Activated CD4-positive, alpha-beta T cell treated with anti-CD3 and anti-CD28 coated beads, Interleukin-2, amount 50 U/mL, for 16 hours (primary cell): ENCODE results near the gene BDKRB1.
A peak's percentile ranks its signal among the peaks of the same experiment; 100 is the strongest.

Experiments
- DNase-seq: peaks from one replicate; pipeline ENCODE4 v3.0.0-alpha.2; 2020

Gene BDKRB1

DNA sequence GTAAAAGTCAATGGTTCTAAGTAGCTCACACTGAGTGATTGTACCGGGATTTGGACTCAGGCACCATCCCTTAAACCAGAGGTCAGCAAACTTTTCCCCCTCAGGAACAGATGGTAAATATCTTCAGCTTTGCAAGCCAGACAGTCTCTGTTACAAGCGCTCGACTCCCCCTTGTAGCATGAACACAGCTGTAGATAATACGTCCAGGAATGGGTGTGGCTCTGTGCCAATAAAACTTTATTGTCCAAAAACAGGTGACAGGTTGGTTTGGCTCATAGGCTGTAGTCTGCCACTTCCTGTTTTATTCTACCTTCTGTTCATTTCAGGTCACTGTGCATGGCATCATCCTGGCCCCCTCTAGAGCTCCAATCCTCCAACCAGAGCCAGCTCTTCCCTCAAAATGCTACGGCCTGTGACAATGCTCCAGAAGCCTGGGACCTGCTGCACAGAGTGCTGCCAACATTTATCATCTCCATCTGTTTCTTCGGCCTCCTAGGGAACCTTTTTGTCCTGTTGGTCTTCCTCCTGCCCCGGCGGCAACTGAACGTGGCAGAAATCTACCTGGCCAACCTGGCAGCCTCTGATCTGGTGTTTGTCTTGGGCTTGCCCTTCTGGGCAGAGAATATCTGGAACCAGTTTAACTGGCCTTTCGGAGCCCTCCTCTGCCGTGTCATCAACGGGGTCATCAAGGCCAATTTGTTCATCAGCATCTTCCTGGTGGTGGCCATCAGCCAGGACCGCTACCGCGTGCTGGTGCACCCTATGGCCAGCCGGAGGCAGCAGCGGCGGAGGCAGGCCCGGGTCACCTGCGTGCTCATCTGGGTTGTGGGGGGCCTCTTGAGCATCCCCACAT, 7.6 kb downstream of the BDKRB1 start:
- no peak for DNase-seq

DNA sequence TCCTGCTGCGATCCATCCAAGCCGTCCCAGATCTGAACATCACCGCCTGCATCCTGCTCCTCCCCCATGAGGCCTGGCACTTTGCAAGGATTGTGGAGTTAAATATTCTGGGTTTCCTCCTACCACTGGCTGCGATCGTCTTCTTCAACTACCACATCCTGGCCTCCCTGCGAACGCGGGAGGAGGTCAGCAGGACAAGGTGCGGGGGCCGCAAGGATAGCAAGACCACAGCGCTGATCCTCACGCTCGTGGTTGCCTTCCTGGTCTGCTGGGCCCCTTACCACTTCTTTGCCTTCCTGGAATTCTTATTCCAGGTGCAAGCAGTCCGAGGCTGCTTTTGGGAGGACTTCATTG, 8.2 kb downstream of the BDKRB1 start:
- DNase-seq: no peak

DNA sequence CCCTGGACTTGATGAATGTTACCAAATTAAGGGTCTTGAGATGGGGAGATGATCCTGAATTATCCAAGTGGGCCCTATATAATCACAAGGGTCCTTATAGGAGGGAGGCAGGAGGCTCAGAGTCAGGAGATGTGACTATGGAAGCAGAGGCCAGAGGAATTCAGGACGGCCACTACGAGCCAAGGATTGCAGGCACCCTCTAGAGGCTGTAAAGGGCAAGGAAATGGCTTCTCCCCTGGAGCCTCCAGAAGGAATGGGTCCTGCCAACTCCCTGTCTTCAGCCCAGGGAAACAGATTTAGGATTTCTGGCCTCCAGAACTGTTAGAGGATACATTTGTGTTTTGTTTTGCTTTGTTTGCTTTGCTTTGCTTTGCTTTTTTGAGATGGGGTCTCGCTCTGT, 8.8 kb downstream of the BDKRB1 start:
- DNase-seq: no peak

DNA sequence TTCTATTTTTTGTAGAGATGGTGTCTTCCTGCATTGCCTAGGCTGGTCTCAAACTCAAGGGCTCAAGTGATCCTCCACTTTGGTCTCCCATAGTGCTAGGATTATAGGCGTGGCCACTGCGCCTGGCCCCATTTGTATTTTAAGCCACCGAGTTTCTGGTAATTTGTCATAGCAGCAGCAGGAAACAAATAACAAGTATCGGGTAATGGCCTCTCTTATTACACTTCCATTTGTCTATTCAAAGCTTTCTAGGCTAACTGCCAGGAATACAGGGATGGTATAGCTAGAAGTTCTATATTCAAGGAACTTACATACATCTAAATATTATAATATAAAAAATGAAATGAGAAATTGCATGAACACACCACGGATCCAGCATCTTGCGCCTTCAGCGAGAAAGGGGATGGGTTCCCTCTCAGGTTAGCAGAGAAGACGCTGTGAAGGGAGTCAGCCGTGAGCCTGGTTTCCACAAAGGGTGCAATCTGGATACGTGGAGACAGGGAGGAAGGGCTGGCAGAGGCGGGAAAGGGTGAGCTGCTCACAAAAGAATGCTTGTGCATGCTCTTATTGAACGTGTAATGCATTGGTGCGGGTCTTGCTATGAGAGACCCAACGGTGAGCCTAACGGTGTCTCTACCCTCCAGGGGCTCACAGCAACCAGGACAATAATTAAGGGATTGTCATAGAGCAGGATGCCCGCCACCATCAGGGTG, 9.5 kb downstream of the BDKRB1 start:
- no peak for DNase-seq

DNA sequence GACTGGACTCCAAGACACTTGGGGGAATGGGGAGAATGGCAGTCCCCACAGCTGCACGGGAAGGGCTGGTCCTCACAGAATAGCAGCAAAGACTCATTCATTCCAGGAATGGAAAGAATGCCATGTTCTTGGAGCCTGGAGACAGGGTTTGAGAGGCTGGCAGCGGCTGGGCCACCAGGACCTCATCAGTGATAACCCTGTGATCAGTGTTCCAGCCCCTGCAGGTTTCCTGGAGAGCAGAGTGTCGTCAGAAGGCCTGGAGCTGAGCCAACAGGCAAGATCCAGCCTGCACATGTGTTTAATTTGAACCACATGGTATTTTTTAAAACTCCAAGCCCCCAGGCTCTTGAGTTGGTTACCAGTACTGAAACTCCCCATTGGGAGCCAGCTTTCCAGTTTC, 11.3 kb downstream of the BDKRB1 start:
- DNase-seq: no peak

DNA sequence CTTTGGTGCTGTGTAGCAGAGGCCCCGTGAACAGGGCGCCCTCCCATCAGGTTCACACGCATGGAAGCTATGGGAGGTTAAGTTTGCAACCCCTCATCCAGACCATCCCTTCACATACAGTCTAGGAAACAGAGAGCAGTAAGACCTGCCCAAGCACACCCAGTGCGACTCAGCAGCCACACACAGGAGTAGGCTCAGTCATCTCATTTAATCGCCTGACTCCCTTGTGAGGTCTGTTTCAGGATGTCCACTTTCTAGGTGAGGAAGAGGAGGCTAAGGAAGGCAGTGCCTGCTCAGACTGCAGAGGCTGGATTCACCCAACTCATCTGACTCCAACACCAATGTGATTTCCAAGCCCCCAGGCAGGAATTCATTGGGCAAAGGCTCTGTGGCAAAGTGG, 11.9 kb downstream of the BDKRB1 start:
- DNase-seq: no peak

DNA sequence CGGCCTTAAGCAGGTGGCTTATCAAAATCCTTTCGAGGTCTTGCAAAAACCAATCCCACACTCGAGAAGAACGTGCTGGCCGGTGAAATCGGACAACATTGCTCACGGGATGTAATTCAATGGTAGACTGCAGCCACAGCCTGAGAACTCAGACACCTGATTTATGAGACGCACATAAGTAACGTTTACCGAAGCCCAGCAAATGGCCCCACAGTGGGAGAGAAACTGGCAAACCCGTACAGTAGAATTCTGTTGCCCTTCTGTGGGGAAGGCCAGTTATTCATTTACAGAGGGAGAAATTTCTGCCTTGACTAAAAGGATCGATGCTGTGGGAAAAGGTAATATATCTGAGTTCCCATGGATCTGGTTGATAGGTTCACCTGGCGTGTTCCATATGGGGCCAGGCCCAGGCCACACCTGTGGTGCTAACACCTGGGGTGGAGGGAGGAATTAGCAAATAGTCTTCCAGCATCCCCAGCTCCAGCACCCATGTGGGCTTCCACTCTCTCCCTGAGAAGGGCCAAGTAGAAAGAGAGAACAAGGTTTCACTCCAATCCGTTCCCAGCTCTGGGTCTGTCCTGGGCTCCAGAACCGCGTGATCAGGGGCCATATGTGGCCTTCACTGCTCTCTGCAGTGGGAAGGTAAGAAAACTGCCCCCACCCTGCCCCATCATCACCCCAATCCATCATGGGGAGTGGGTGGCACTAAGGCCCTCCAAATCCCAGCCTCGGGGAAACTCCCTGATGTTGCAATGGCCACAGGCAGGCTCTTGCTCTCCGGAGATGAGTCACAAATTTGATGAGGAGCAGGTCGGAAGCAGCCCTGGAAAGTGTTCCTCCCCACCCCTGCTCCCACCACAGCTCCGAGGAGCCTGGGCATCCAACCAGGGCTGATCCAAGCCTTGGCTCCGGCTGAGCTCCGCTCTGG, 12.7 kb downstream of the BDKRB1 start:
- no peak for DNase-seq

DNA sequence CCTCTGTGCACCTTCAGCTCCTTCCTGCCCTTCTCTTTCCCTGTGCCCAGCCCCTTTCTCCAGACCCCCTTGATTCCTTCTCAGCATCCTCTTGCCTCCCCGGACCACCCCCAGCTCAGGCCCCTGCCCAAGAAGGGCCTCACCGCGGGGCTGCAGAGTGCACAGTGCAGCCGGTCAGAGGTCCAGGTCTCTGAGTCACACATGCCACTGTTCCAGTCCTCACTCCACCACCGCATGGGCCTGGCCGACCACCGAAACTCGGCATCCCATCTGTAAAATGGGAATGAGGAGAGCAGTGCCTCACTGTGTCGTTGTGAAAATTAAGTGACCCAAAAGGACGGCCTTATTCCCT, 13.3 kb downstream of the BDKRB1 start:
- DNase-seq: no peak

DNA sequence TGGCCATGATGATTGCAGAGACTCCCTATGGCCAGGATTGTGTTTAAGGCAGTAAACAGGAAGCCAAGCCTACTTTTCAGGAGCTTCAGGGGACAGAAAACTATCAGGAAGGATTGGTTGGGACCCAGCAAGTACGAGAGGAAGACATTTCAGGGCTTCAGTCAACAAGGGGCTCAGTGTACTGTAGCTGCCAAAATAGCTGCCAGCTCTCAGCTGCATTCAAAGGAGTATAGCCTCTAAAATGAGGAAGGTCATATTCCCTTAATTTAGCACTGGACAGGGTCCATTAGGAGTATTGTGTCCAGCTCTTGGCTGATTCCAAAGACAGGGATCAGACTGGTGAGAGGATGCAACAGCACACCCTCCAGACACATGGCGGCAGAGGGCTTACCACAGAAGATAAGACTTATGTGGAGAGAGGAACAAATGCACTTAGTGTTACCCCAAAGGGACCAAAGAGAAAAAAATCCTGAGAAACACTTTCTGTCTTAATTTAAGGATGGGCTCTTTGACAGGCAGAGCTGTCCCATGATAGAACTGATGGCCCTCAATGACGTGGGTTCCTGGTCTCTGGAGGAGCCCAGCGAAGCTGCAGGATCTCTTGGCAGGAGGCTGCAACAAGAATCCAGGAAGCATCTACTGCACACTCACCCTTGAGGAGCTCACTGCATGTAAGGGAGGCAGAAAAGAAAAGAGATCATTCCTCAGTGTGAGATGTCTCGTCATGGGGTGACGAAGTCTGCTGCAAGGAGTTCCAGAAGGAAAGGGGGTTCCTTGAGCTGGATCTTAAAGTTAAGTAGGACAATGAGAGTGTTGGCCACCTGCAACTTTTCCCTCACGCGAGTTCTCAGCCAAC, 14.8 kb downstream of the BDKRB1 start:
- DNase-seq: no peak

DNA sequence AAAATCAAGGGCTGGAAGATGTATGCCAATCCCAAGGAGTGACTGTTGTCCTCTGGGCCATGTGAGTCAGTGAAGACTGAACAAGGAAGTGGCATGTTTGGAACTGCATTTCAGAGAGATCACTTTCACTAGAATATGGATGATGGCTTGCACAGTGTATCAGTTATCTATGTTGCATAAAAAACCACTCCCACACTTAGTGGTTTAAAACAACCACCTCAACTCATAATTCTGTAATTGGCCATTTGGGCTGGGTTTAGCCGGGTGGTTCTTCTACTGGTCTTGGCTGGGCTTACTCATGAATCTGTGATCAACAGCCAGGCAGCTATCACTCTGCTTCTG, 15.4 kb downstream of the BDKRB1 start:
- no peak for DNase-seq

DNA sequence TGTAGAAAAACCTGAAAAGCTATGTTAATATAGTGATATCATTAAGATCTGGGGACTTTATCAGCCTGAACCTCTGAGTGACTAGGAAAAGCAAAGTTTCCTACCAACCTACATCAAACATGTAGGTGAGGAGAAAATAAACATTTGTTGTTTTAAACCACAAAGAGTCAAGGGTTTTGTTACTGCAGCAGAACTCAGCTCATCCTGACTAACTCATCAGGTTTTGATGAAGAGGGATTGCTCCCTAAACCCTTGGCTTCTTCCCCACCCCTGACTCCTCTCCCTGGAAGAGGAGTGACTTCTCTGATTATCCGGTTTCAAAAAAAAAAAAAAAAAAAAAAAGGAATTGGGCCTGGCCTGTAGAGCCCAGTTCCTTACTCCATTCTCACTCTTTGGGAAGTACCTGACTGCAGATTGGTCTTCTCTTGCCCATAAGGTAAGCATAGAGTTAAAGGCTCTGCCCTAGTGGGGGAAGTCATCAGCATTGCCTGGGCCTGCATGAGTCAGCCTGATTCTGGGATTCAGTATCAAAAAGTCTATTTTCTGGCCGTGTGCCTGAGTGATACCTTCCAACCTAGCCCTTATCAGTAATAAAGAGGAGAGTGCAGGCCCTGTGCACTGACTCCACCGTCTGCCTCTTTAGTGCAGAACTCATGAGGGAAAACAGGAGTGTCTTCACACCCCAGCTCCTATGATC, 16.9 kb downstream of the BDKRB1 start:
- DNase-seq: no peak

DNA sequence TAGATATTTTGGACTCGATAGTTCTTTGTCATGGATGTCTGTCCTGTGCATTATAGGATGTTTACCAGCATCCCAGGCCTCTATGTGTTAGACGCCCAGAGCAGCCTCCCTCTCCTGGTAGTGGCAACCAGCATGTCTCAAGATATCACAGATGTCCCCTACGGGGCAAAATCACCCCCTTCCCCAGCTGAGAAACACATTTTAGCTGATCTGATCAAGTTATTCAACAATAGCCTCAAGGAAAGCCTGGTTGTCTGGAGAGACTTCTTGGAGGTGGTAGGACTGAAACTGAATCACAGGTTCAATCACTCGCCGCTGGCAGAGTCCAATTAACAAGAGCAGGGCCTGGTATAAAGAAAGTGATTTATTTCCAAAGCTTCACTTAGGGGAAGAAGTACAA, 17.6 kb downstream of the BDKRB1 start:
- no peak for DNase-seq

DNA sequence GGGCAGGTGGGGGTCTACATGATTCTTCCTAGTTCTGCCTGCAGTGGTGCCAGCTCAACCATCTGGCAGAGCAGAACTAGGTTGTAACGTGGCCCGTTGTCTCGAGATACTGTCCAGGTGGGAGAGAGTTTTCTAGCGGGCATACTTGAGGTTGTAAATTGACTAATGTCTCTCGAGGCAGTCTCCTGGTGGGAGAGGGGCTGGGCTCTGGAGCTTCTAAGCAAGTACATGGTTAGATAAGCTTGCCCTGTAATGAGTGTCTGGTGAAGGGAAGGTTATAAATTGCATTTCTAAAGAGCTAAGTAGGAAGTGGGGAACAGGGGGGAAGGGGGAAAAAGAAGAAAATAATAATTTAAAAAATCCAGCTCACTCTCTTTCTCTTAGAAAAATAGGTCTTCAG, 18.1 kb downstream of the BDKRB1 start:
- DNase-seq: no peak

DNA sequence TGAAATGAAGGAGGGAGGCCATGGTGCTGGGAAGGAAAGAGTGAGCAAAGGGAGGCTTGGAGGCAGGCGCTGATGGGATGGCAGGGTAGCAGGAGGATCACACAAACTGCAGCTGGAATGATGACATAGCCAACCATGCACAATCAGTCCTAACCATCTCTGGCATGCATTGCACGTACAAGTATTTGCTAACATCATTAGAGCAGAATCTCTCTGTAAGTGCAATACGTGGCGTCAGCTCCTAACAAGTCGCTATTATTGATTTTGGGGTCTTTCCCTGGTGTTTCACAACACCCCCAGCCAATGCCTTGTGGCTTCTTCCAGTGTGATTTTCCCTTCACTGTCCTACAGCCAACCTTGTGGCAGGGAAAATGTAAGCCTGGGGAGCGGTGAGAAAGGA, 18.5 kb downstream of the BDKRB1 start:
- DNase-seq: no peak

DNA sequence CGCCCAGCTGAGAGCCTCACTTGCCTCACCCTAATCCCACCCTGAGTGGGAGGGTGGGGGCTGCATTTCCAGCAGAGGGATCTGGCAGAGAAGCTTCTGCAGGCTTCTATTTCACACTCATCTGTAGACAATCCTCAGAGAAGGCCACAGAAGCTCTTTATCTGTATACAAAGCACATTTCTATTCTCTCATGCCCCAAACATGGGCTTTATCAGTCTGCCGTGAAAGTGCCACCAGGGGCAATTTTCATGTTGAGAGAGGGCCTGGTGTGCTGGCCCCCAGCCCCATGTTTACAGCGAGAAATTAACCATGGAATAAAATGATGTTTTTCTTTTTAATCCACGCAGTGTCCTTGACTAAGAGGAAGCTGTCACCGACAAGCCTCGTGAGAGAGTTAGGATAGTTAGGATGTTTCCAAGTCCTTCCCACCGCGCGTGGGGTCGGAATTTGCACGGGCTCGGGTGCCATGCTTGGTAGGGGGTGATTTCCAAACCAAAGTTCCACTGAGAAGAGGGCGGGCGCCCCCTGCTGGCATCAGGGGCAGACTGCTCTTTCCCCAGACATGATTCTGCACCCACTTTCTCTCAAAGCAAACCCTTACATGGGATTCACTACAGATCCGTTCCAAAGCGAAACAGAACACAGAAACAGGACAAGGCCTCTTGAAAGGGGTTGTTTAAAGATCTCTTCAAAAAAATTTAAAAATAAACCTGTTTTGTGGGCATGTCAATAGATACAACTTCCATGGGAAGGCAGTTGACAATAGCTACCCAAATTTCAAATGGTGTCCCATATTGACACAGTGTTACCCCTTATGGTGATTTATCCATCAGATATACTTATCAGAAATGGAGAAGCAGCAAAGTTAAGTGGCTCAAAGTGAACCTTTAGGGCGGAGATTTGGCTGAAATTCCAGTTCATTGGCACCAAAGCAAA, 19.4 kb downstream of the BDKRB1 start:
- DNase-seq: peak; percentile 63

DNA sequence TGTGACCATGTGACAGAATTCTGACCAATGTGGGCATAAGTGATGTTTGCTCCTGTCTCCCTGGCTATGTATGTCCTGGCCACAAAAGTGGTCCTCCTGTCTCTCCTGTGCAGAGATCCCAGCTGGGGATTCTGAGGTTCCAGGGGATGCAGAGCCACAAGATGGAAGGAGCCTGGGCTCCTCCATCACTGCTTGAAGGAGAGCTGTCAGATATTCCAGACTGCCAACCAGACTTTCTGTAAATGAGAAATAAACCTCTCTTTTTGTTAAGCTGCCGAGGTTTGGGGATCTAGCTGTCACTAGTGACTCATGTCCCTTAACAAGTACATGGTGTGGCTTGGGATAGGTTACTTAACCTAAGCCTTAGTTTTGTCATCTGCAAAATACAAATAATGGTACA, 21.9 kb downstream of the BDKRB1 start:
- no peak for DNase-seq

DNA sequence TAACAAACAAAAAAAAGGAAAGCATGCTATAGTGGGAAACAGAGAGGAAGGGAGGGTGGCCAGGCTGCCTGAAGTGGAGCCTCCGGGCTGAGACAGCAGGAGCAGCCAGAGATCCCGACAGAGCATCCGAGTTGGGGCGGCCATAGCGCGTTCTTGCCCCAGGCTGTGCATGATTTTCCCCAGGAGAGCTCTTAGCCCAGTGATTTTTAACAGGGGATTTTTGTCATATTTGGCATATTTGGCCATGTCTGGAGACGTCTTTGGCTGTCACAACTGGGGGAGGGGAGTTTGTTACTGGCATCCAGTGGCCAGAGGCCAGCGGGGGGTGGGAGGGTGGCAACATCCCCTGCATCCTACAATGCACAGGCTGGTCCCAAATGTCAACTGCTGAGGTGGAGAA, 23.6 kb downstream of the BDKRB1 start:
- DNase-seq: no peak

DNA sequence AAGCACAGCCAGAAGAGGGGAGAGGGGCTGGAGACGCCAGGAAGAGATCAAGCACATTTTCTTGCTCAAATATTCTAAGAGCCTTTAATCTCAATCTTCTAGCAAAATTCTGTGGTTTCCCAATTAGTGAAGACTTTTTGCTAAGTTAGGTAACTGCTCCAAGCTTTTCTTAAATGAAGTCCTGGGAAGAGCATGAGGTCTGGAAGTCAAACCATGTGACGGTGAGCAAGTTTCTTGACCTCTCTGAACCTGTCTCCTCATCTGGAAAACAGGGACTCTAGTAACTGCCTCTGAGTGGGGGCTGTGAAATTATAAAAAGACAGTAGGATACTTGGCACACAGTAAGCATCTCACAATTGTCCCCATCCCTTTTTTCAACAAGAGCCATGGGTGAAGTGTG, 24.1 kb downstream of the BDKRB1 start:
- DNase-seq: no peak

DNA sequence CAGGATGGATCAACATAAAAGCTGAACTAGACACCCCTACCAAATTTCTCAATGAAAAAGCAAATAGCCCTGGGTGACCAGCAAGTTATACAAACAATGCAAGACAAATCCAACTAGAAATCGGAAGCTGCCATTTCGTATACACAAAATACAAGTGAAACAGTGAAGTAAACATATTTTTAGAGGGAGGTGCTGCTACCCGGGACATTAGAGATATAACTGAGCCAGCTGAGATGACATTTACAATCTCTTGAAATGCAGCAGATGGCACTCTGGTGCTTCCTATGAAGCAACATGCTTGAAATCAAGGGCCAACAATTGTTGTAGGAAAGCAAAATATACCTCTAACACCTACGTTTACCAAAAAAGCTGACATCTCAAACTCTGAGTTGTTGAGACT, 25.5 kb downstream of the BDKRB1 start:
- no peak for DNase-seq

DNA sequence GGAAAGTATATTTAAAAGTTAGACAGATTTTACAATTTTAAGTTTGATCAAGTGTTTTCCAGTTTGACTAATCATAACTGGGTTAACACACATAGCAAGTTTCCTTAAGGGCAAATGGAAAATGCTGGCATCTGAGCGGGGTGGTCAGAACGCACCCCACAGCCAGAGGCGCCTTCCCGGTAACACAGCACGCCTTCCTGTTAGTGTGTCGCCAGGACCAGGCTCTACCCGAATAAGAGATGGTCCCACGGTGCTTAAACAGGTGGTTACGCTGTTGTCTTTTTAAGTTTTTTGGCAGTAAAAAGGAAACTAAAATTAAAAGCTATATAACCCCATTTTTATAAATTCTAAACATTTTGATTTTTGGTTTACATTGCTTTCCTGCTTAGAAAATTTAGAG, 28.0 kb downstream of the BDKRB1 start:
- no peak for DNase-seq

DNA sequence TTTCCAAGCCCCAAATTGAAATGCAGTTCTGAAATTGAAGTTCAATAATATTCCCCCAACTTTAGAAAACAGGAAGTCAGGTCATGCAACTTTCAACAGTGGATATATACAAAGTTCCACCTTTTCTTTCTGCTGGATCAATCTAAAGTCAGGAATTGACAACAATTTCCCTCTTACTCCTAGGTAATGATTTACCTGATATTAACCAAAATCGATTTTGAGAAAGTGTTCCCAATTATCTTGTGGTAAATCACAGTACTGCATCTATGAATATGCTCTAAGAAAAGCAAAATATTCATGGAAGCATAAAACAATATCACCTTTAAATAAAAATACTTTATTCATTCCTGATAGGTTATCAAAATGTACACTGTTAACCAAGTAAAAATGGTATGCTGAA, 28.4 kb downstream of the BDKRB1 start:
- DNase-seq: no peak
